ENCODE measurements around the gene XRCC5. TPM values are rescaled to one million over a fixed set of nuclear protein-coding genes. Genes with fewer than 3 reads are reported as not detected.
A peak's percentile ranks its signal among the peaks of the same experiment; 100 is the strongest.

The XRCC5 gene
- total RNA-seq, 1 experiment from 2014 or later: 618 TPM

DNA sequence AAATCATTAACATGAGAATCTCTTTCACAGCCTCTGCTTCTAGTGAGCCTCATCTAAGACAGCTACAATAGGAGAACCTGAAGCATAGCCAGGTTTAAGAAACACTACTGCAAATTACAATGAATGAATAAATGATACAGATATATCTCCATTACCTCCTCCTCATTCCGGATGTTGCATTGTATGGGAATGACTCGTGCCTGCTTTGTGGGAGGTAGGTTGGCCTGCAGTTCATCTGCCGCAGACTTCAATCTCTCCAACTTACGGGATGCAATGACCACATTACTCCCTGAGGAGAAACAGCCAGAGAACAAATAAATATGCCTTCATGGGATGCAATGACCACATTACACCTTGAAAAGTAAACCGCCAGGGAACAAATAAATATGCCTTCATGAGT, 42.9 kb upstream of the XRCC5 start:
- Histone ChIP-seq H2BK5ac (ENCODE audit: insufficient read length, low read length) (no peak overlapping the region), H3K56ac (ENCODE audit: insufficient read length, low read depth, low read length) (no peak overlapping the region), H3K79me2 (ENCODE audit: insufficient read depth, low read length) (no peaks in the 10 kb centered on the region), H3K9me3 (ENCODE audit: control insufficient read depth, low read depth, low read length) (no peaks in the 10 kb centered on the region), H4K20me1 (ENCODE audit: control insufficient read depth, insufficient read depth, insufficient read length) (no peaks in the 10 kb centered on the region), H3K9ac (ENCODE audit: extremely low read depth, insufficient read length, low read length) (no peak overlapping the region), H3K4me1 (ENCODE audit: insufficient read depth, low read length) (no peaks in the 10 kb centered on the region), H2BK15ac (ENCODE audit: low read depth, low read length) (no peak overlapping the region), H3K79me1 (ENCODE audit: insufficient read depth, low read depth, low read length, poor library complexity, severe bottlenecking) (no peaks in the 10 kb centered on the region), H4K8ac (replicated peaks; ENCODE audit: insufficient read length, low read depth, low read length) (no peak overlapping the region), H3K27me3 (ENCODE audit: insufficient read depth, low read length) (no peaks in the 10 kb centered on the region), H2AK5ac (ENCODE audit: insufficient read length, low read length) (no peak overlapping the region), H3K23ac (ENCODE audit: insufficient read length, low read depth, low read length) (no peak overlapping the region), H3K18ac (ENCODE audit: insufficient read length, low read depth, low read length) (no peak overlapping the region), H3K4ac (ENCODE audit: low read depth, low read length) (no peak overlapping the region), H2AFZ (ENCODE audit: low read length) (no peak overlapping the region), H3K27ac (ENCODE audit: insufficient read length, low read depth, low read length) (no peak overlapping the region), H3K4me2 (ENCODE audit: insufficient read depth, insufficient read length, low read length) (no peak overlapping the region), H4K5ac (ENCODE audit: insufficient read length, low read depth, low read length) (no peak overlapping the region), H2BK120ac (ENCODE audit: low read depth, low read length, poor library complexity, severe bottlenecking) (no peak overlapping the region), H3K23me2 (ENCODE audit: insufficient read length, low read depth, low read length, poor library complexity, severe bottlenecking) (no peaks in the 10 kb centered on the region), H2BK12ac (ENCODE audit: insufficient read length, low read depth, low read length) (no peak overlapping the region), H4K91ac (ENCODE audit: insufficient read length, low read depth, low read length) (no peak overlapping the region), H2BK20ac (ENCODE audit: low read depth, low read length, poor library complexity, severe bottlenecking) (no peak overlapping the region), H3K14ac (ENCODE audit: insufficient read depth, low read length) (no peak overlapping the region), H3T11ph (ENCODE audit: low read length) (no peak overlapping the region)
- peaks cover 3 to 11% of the 10 kb centered on the region in 2 experiments for H3K4me1 Mint-ChIP-seq
- no peak overlapping the region for H3K4me3 Mint-ChIP-seq
- H3K27ac Mint-ChIP-seq: peak overlapping the region in 1 of 3 experiments; percentile 21; a peak in 1 of 7 replicates
- TF ChIP-seq, protein P1, sequence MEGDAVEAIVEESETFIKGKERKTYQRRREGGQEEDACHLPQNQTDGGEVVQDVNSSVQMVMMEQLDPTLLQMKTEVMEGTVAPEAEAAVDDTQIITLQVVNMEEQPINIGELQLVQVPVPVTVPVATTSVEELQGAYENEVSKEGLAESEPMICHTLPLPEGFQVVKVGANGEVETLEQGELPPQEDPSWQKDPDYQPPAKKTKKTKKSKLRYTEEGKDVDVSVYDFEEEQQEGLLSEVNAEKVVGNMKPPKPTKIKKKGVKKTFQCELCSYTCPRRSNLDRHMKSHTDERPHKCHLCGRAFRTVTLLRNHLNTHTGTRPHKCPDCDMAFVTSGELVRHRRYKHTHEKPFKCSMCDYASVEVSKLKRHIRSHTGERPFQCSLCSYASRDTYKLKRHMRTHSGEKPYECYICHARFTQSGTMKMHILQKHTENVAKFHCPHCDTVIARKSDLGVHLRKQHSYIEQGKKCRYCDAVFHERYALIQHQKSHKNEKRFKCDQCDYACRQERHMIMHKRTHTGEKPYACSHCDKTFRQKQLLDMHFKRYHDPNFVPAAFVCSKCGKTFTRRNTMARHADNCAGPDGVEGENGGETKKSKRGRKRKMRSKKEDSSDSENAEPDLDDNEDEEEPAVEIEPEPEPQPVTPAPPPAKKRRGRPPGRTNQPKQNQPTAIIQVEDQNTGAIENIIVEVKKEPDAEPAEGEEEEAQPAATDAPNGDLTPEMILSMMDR (conservative IDR thresholded peaks at IDR 0.05): no peak
- no peaks in the 10 kb centered on the region for H3K27me3 Mint-ChIP-seq (ENCODE audit: low read depth)
- no CpG with 5 or more reads among the region's 5 CpGs for WGBS (ENCODE audit: extremely low coverage, insufficient read length, low lambda C conversion rate)
- peaks cover 0 to 19% (median 11%) of the 10 kb centered on the region in 3 experiments; a peak in 4 of 7 replicates for H3K36me3 Mint-ChIP-seq (ENCODE audit: insufficient read depth in 1 of 3, low read depth in 3 of 3)
- no peak for DNase-seq
- no peaks in the 10 kb centered on the region for H3K9me3 Mint-ChIP-seq
